ENCODE data around the gene WBP2.
"Not testable (repeated sequence)": the region's sequence is repeated elsewhere in the genome, so short reads cannot be mapped to it uniquely, and the experiment has no call there.

WBP2 gene

GRCh38 chr17:75888484-75888883 lies 33.3 kb upstream of the WBP2 start:
- DNase-seq, result no peak

GRCh38 chr17:75885860-75886259 lies 30.7 kb upstream of the WBP2 start:
- DNase-seq, result not testable (repeated sequence)

- no peak for DNase-seq
Observed at GRCh38 chr17:75885431-75885830, 30.3 kb upstream of the WBP2 start.

GRCh38 chr17:75881678-75882454 lies 26.7 kb upstream of the WBP2 start:
- DNase-seq, result no peak

- no peak for DNase-seq
Observed at GRCh38 chr17:75880266-75880665, 25.1 kb upstream of the WBP2 start.

- DNase-seq, result no peak
Observed at GRCh38 chr17:75878174-75878998, 23.3 kb upstream of the WBP2 start, which contains the start of gene TRIM47. TSS of gene TRIM47 (minus strand) at chr17:75878581. CDS start at chr17:75878548, 33 bp downstream.

GRCh38 chr17:75877752-75878173 lies 22.6 kb upstream of the WBP2 start:
- DNase-seq, result peak; percentile 75

GRCh38 chr17:75876938-75877751 lies 22.0 kb upstream of the WBP2 start:
- no peak for DNase-seq

GRCh38 chr17:75876190-75876937 lies 21.2 kb upstream of the WBP2 start:
- DNase-seq, result peak; percentile 72

- no peak for DNase-seq
Observed at GRCh38 chr17:75875940-75876189, 20.7 kb upstream of the WBP2 start.

GRCh38 chr17:75875182-75875939 lies 20.2 kb upstream of the WBP2 start:
- DNase-seq, result no peak

GRCh38 chr17:75874323-75875181 lies 19.4 kb upstream of the WBP2 start:
- no peak for DNase-seq

- DNase-seq, result no peak
Observed at GRCh38 chr17:75873587-75874322, 18.6 kb upstream of the WBP2 start.

GRCh38 chr17:75872434-75873351 lies 17.6 kb upstream of the WBP2 start:
- peak; percentile 72 for DNase-seq

GRCh38 chr17:75870228-75870627 lies 15.1 kb upstream of the WBP2 start:
- not testable (repeated sequence) for DNase-seq

- no peak for DNase-seq
Observed at GRCh38 chr17:75869282-75870141, 14.4 kb upstream of the WBP2 start.

GRCh38 chr17:75868730-75869281 lies 13.7 kb upstream of the WBP2 start:
- not testable (repeated sequence) for DNase-seq

Data from CD4-positive, alpha-beta T cell treated with Interleukin-15 for 1 hour (primary cell).